Activated CD8-positive, alpha-beta memory T cell treated with anti-CD3 and anti-CD28 coated beads for 1 hour (primary cell): ENCODE measurements around the gene XIRP2.

Experiments used
- DNase-seq, 2 donors: peaks; one replicate each; pipeline ENCODE4 v3.0.0-alpha.2; 2020; ENCODE audit warnings: low read depth in 1 of 2; ENCODE audit errors: extremely low read depth in 1 of 2

XIRP2 gene

DNA sequence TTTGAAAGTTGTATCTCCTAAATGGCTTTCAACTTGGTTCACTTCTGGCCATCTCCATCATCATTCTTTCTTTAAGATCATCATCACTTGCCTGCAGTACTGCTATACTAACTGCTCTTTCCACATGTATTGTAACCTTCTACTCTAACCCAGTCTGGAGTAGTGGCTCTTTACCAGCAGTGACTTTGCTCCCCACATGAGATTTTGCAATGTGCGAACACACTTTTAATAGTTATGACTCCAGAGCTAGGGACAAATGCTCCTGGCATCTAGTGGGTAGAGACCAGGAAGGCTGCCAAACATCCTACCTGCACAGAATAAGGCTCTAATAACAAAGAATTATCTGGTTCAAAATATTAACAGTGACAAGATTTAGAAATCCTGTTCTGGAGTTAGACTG lies 243.8 kb downstream of the XIRP2 start:
- DNase-seq = no peak

DNA sequence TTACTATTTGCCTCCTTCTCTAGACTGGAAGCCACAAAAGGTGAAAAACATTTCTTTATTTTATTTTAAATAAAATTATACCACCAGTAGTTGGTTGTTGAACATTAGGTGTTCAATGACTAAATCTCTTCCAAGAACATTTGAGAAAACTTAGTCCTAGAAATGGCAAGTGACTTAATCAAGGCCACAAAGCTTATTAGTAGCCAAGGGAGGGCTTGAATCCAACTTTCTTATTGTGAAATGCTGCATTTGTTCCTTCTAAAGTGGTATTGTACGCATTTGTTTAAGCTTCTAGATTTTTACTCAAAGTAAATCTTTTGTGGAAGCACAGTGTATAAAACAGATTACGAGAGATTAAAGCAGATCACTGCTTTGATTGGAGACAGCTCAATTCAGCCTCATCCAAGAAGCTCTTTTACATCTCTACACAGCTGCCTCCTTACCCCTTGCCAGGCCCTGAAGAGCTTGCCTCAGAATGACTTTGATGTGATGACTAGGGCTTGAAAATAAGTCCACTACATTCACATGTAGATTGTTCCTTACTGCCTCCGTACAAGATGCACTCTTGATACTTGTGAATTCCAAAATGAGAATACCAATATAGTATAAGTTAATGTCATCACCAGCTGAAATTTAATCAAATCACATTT lies 244.8 kb downstream of the XIRP2 start:
- no peak for DNase-seq

GRCh38 chr2:167133614-167134013 lies 245.3 kb downstream of the XIRP2 start:
- DNase-seq = no peak

- DNase-seq = no peak
These were observed 246.2 kb downstream of the XIRP2 start for GRCh38 chr2:167134381-167135072.

GRCh38 chr2:167135706-167136105 lies 247.4 kb downstream of the XIRP2 start:
- no peak for DNase-seq

DNA sequence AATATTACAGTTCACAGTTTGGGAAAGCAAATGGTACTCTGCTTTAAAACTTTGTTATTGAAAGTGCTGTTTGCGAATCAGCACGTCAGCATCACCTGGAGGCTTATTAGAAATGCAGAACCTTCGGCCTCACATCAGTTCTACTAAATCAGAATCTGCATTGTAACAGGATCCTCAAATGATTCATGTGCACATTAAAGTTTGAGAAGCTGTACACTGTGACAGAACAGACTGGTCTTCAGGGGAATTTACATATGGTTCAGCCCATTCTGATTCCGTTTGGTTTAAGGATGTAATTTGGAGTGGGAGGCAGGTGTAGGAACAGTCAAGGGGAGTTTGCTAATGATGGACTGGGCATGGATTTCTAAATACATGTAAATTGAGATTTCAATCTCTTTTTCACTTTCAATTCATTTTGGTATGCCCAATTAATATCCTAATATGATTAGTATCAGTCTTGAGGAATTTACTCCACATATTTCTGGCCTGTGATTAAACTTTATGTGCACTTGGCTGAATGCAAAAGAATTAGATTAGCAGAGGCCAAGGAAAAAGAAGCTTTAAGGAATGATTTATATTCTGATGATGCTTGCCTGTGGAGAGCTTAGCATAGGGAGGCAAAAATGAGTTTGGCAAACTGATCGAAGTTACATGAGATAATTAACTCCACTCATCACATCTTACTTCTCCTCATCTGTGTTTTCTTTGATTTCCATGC lies 248.8 kb downstream of the XIRP2 start:
- DNase-seq = no peak

GRCh38 chr2:167140330-167140729 lies 252.1 kb downstream of the XIRP2 start:
- no peak for DNase-seq

DNA sequence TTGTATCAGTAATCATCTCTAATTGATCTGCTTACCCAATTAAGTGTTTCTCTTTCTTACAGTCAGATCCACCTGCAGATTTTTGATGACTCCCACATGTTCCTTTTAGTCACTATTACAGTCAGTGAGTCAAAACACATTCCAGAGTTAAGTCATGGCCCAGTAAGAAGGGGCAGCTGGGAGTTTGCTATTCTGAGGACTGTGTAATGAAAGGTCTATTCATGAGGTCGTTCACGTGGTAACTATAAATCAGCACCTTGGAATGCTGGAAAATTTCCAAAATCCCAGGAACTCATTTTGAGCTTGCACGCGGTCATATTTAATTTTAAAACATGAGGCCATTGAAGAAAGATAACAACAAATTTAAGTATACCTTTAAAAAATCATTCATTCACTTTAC lies 252.5 kb downstream of the XIRP2 start:
- DNase-seq = no peak

DNA sequence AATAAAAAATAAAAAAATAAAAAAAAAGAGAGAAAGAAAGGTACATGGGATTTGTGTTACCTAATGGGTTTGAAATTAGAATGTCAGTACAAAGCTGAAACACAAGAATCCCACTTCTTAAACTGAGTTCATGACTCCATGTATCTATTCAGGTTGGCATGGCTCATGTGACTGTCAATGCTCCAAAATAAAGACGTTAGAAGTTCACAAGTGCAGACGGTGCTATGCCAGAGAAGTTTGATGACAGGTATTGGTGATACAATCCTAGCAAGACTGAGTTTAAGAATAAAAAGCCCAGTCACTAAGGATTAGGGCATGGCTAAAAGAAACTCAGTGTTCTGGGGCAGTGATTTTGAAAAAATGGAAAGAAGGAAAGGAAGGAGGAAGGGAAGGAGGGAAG lies 254.3 kb downstream of the XIRP2 start:
- no peak for DNase-seq

DNA sequence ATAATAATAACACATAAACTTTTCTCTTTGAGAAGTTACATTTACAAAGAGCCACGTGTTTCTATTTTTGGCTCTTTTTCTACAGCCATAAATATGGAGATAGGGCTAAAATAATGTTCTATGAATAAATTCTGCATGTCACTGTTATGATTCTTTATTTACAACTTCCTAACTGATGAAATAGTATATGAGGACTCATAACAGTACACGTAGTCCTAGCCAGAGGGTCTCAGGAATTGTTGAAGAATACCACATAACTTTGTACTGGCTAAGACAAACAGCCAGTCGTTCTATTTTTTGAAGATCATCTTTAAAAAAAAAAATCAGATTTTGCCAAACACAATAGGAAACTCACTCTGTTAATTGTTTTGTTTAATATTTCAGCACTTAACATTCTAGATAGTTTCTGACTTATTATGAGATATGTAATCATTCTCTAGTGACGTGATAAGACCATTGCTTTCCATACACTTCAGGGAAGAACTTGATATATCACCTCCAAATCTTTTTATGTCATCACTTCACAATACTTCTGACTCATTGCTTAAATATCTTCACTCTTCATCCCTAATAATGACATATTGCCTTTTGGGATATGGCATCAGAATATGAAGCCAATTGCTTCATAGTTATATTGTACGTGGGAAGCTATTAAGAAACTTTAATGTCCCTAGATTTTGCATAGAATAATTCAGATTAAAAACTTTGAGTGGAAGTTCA lies 256.1 kb downstream of the XIRP2 start:
- DNase-seq = no peak

DNA sequence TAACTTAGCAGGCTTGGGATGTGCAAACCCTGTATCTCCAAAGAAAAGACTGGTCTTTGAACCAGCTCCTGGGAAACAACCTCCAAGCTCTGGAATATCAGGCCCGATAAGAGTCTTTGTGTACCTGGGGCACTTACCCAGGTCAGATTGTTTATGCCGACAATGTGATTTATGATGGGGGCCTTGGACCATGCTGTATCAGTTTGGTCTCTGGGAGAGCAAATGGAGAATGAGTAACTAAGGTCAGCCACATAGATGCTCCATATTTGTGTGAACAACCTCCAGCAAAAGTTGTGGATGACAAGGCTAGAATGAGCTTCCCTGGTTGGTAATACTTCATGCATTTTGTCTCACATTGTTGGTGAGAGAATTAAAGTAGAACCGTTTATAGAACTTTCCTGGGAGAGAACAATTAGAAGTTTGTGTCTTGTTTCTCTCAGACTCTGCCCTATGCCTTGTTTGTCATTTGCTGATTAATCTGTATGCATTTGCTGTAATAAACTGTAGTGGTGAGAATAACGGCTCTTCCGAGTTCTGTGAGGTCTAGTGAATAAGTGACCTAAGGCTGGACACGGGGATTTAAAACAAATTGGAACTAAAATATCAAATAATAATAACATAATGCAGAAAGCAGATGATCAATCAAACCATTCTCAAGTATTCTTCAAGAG lies 259.1 kb downstream of the XIRP2 start:
- DNase-seq = no peak

DNA sequence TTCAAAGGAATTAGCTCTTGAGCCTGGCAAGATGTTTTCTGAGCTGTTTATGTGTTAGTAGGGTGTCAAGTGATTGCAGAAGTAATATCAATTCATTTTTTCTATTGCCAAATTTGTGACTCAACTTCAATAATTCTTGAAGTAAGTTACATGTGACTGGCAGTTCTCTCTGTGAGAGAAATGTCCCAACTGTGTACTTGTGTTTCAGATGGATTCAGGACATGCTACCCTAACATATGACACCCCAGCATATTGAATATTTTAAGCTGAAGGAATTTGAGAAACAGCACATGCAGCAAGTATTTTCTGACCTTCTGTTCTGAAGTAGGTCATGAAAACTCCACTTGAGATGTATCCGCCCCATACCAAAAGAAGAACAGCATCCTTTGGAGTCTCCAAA lies 263.6 kb downstream of the XIRP2 start:
- DNase-seq = no peak

DNA sequence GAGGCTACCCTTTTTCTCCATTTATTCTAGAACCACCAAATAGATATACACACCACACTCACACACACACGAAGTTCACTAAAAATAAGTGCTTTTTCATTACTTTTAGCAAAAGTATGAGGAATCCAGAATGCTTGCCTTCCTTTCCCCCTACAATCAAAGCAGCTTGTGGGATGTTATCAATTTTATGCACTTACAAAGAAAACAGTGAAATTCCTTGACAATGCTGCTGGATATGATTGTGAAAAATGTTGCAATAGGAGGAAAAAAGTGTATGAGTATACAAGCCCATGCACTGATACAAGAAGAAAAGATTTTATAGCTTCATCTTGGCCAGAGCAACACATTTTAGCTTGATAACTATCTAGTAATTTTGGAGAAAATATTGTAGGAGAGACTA lies 269.2 kb downstream of the XIRP2 start:
- no peak for DNase-seq

DNA sequence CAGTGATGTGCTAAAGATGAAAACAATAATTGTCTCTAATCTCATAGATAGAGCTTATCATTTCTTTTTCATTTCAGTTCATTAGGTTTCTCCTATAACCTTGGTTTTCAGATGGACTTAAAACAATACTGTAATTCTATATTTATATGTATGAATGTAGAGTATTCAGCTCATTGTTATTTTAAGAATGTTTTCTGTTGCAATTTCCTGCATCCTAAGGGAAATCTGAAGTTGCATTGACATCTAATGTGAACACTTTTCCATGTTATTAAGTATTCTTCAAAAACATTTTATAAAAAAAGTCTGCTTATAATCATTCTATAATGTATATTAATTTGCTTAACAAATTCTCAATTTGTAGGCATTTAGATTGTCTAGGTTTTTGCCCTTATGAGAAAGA lies 288.9 kb downstream of the XIRP2 start:
- DNase-seq = no peak

DNA sequence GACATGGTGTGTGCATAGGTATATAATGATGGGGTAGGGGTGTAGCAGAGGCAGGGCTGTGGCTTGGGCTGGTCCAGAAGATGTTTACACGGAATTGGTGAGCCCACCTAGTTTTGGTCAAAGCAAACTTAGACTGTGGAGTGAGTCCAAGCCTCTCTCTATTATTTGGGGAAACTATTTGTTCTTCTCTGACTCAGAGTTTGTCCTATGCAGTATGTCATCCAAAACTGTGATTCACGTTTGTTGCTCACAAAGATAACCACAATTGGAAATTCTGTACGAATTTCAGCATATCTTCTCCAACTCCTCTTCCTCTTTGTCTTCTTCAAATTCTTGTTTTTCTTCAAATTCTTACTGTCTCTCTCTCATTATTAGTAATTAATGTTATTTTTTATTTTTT lies 292.9 kb downstream of the XIRP2 start:
- DNase-seq = no peak

DNA sequence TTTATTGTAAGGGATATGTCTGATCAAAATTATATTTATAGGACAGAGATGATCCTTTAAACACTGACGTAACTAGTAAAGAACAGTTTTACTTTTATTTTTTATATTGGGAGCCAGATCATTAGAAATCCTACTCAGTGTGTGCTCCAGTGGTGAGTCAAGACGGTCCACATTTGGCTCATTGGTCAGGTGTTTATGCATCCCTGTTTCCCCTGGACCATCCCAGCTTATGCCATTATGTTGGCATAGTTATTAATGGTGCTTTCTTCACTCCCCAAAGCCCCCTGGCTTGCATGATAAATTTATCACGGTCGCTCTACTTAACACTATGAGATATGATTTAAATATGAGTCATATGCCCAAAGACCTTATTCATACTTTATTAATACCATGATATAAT lies 293.4 kb downstream of the XIRP2 start:
- no peak for DNase-seq

DNA sequence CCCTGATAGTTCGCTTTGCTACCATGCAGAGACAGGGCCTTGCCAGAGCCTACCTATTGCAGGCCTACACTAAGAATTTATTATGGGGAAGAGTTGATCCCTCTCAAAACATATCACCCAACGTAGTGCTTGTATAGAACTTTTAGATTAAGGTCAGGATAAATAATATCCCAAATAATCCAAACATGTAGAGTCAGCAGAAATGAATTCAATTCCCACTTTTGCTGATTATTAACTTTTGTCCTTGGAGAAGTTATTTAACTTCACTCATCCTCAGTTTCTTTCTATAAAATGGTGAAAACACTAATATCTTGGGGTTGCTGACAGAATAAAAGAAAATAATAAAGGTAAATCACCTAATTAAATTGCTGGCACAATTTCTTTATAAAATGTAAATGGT lies 294.1 kb downstream of the XIRP2 start:
- DNase-seq = no peak

GRCh38 chr2:167183931-167184330 lies 295.7 kb downstream of the XIRP2 start:
- DNase-seq = no peak

DNA sequence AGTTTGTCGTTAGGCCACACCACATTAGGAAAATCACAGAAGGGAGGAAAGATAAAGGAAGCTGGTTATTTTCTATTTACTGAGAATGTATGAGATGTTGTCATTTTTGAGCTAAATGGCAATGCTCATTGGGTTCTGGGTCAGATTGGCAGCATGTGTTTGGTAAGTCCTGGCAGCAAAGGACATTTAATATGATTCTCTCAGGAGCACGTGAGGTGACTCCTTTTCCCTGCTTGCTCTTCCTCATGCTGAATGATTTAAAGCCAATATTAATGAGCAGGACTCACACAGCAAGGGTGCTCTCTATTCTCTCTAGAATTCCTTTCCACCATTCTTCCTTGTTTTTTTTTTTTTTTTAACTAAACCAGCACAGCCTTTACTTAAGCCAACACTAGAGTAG lies 298.2 kb downstream of the XIRP2 start:
- DNase-seq = no peak

DNA sequence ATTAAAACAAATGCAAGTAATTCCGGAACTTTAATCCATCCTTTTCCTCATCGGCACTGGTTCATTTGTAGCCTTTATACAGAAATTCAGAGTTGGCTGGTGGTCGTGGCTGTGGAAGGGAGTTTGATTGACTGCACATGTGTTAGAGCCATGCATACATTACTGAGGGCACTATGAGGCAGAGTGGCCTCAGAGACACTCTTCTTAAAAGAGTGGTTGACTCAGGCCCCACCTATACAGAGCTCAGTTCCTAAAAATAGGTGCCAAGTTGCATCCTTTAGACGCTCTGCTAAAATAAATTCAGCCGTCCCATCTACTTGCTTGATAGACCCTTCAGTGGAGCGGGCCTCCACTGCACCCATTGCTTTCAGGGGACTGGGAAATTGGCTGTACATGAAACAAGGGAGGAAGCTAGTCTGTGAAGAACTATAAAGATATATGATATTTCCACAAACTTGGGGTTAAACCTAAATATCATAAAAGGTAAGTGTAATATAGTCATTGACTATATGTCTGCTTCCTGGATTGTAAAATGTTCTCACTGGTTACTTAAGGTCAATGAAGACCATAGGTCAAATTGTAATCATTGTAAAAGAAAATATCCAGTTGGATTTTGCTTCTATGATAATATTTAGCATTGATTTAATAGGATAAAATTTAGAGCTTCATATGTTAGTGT lies 298.9 kb downstream of the XIRP2 start:
- DNase-seq = no peak
